Measurements from ENCODE around the gene BEGAIN. TPM values are rescaled to one million over a fixed set of nuclear protein-coding genes. Genes with fewer than 3 reads are reported as not detected.

The BEGAIN gene
- polyA plus RNA-seq, 1 donor from 2014 or later, result 10.9 TPM

- no peak overlapping the region for H3K4me2 ChIP-seq (ENCODE audit: low read length)
- H3K79me2 ChIP-seq (replicated peaks; ENCODE audit: insufficient read depth, low read length), result peaks cover 20% of the 10 kb centered on the region
- H3K27me3 ChIP-seq (ENCODE audit: insufficient read depth, low read depth, low read length), result peaks cover 6% of the 10 kb centered on the region
- H3K4me3 ChIP-seq (ENCODE audit: low read length), result no peak overlapping the region
- H4K20me1 ChIP-seq (ENCODE audit: insufficient read depth), result no peaks in the 10 kb centered on the region
- H2AFZ ChIP-seq (ENCODE audit: low read depth, low read length), result no peak overlapping the region
- H3F3A ChIP-seq (ENCODE audit: insufficient read depth, low read length, poor library complexity, severe bottlenecking), result no peaks in the 10 kb centered on the region
- H3K9me3 ChIP-seq (ENCODE audit: low read length), result no peaks in the 10 kb centered on the region
- no peaks in the 10 kb centered on the region for H3K36me3 ChIP-seq (ENCODE audit: insufficient read depth, low read length)
- no peak overlapping the region for H3K27ac ChIP-seq (ENCODE audit: low read length)
- no peaks in the 10 kb centered on the region for H3K9me2 ChIP-seq (ENCODE audit: insufficient read depth, low read length)
- H3K9ac ChIP-seq (ENCODE audit: low read length), result no peak overlapping the region
- TF ChIP-seq RAD21 (conservative IDR thresholded peaks at IDR 0.05) (no peak), CTCF (IDR thresholded peaks at IDR 0.05; ENCODE audit: poor library complexity, severe bottlenecking) (no peak), POLR2AphosphoS5 (IDR thresholded peaks at IDR 0.05) (no peak), EP300 (conservative IDR thresholded peaks at IDR 0.05; ENCODE audit: poor library complexity, severe bottlenecking) (no peak), MXI1 (conservative IDR thresholded peaks at IDR 0.05; ENCODE audit: poor library complexity, severe bottlenecking) (no peak), TAF1 (IDR thresholded peaks at IDR 0.05; ENCODE audit: low read depth) (no peak), SMC3 (conservative IDR thresholded peaks at IDR 0.05; ENCODE audit: poor library complexity) (no peak), EZH2 (IDR thresholded peaks at IDR 0.05; ENCODE audit: borderline replicate concordance, insufficient read depth, low read length, poor library complexity, severe bottlenecking) (no peak)
- TF ChIP-seq, protein P1, sequence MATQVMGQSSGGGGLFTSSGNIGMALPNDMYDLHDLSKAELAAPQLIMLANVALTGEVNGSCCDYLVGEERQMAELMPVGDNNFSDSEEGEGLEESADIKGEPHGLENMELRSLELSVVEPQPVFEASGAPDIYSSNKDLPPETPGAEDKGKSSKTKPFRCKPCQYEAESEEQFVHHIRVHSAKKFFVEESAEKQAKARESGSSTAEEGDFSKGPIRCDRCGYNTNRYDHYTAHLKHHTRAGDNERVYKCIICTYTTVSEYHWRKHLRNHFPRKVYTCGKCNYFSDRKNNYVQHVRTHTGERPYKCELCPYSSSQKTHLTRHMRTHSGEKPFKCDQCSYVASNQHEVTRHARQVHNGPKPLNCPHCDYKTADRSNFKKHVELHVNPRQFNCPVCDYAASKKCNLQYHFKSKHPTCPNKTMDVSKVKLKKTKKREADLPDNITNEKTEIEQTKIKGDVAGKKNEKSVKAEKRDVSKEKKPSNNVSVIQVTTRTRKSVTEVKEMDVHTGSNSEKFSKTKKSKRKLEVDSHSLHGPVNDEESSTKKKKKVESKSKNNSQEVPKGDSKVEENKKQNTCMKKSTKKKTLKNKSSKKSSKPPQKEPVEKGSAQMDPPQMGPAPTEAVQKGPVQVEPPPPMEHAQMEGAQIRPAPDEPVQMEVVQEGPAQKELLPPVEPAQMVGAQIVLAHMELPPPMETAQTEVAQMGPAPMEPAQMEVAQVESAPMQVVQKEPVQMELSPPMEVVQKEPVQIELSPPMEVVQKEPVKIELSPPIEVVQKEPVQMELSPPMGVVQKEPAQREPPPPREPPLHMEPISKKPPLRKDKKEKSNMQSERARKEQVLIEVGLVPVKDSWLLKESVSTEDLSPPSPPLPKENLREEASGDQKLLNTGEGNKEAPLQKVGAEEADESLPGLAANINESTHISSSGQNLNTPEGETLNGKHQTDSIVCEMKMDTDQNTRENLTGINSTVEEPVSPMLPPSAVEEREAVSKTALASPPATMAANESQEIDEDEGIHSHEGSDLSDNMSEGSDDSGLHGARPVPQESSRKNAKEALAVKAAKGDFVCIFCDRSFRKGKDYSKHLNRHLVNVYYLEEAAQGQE (IDR thresholded peaks at IDR 0.05; ENCODE audit: borderline replicate concordance), result no peak
Observed at GRCh38 chr14:100562751-100563150, 24.5 kb downstream of the BEGAIN start.

DNA sequence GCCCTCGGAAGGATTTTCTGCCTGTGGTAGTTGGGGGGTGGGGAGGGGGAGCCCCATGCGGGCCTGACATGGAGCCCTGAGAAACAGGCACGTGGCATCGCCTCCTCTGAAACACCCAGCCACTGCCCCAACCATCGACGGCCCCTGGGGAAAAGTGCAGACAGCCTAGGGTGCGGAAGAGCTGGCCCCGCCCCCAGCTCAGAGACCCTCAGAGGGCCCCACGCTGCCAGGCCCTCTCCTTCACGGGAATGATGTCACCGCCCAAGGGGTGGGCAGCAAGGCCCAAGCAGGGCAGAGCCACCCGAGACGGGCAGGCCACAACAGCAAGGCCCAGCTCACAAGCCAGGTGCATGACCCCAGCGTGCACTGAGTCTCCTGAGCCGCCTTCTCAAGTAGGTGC, 26.2 kb downstream of the BEGAIN start:
- no peaks in the 10 kb centered on the region for H3K36me3 ChIP-seq (ENCODE audit: insufficient read depth, low read length)

More for the DNA sequence above, 26.2 kb downstream of the BEGAIN start:
- no peaks in the 10 kb centered on the region for H3F3A ChIP-seq (ENCODE audit: insufficient read depth, low read length, poor library complexity, severe bottlenecking)
- H2AFZ ChIP-seq (ENCODE audit: low read depth, low read length), result no peak overlapping the region
- peaks cover 12% of the 10 kb centered on the region for H3K79me2 ChIP-seq (replicated peaks; ENCODE audit: insufficient read depth, low read length)
- H3K9me2 ChIP-seq (ENCODE audit: insufficient read depth, low read length), result no peaks in the 10 kb centered on the region
- H3K4me2 ChIP-seq (ENCODE audit: low read length), result no peak overlapping the region
- H3K9ac ChIP-seq (ENCODE audit: low read length), result no peak overlapping the region
- H3K4me3 ChIP-seq (ENCODE audit: low read length), result no peak overlapping the region
- H3K27ac ChIP-seq (ENCODE audit: low read length), result no peak overlapping the region
- TF ChIP-seq SMC3 (conservative IDR thresholded peaks at IDR 0.05; ENCODE audit: poor library complexity), result no peak
- TF ChIP-seq, protein P1 (IDR thresholded peaks at IDR 0.05; ENCODE audit: borderline replicate concordance), result no peak
- no peak for TF ChIP-seq EP300 (conservative IDR thresholded peaks at IDR 0.05; ENCODE audit: poor library complexity, severe bottlenecking)
- TF ChIP-seq POLR2AphosphoS5 (IDR thresholded peaks at IDR 0.05), result no peak
- TF ChIP-seq RAD21 (conservative IDR thresholded peaks at IDR 0.05), result no peak
- TF ChIP-seq CTCF (IDR thresholded peaks at IDR 0.05; ENCODE audit: poor library complexity, severe bottlenecking), result no peak
- no peak for TF ChIP-seq EZH2 (IDR thresholded peaks at IDR 0.05; ENCODE audit: borderline replicate concordance, insufficient read depth, low read length, poor library complexity, severe bottlenecking)
- no peak for TF ChIP-seq TAF1 (IDR thresholded peaks at IDR 0.05; ENCODE audit: low read depth)
- TF ChIP-seq MXI1 (conservative IDR thresholded peaks at IDR 0.05; ENCODE audit: poor library complexity, severe bottlenecking), result no peak
- no peaks in the 10 kb centered on the region for H3K9me3 ChIP-seq (ENCODE audit: low read length)
- no peaks in the 10 kb centered on the region for H3K27me3 ChIP-seq (ENCODE audit: insufficient read depth, low read depth, low read length)
- H4K20me1 ChIP-seq (ENCODE audit: insufficient read depth), result no peaks in the 10 kb centered on the region
